ENCODE data around the gene FAM168A. TPM values are rescaled to one million over a fixed set of nuclear protein-coding genes. Genes with fewer than 3 reads are reported as not detected.

Gene FAM168A
- total RNA-seq, 2 donors from 2014 or later, result 16.6 to 23.4 TPM

DNA sequence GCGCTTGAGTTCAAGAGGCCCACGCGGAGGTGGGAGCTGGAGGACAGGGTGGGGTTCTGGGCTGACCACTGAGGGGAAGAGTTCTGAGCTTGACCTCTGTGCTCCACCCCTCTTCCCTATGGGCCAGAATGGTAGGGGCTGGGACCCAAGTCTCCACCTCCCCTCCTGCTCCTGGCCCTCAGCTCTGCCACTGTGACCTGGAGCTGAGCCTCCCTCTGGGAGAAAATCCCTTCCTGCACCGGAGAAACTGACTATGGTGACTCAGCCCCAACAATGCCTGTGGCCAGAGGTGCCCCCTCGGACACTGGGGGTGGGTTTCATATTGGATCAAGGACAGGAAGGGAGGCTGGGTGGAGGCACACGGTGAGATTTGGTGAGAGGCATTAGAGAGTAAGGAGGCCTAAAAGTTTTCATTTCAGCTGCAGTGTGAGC is 198.7 kb downstream of the FAM168A start:
- Mint-ChIP-seq H3K36me3 (peaks cover 0 to 7% of the 10 kb centered on the region in 2 donors), H3K9me3 (no peaks in the 10 kb centered on the region), H3K27ac (peak overlapping the region; percentile 82 to 84)
- no peak for DNase-seq (ENCODE audit: low spot score in 2 of 2)
- ATAC-seq, result peak in 1 of 2 donors; percentile 2

DNA sequence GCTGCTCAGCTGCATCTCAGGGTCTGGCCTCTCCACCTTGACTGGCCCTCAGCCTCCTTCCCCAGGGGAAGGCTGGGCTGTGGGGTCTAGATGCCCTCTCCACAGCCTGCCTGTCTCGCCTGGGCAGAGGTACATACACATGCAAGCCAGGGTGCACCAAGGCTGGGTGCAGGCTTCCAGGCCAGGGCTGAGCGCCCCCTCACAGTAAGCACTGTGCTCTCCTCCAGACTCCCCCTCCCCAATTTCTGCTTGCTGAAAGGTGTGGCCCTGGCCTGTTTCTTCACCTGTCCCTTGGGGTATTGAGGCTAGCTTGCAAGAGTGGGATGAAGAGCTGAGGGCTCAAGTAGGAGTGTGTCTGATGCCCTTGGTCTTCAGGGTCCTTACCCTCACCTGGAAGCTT is 199.2 kb downstream of the FAM168A start:
- ATAC-seq, result peak in 1 of 2 donors; percentile 13
- H3K27ac Mint-ChIP-seq, result peak overlapping the region in 1 of 2 donors; percentile 82
- H3K36me3 Mint-ChIP-seq, result peaks cover 0 to 7% of the 10 kb centered on the region in 2 donors
- H3K9me3 Mint-ChIP-seq, result no peaks in the 10 kb centered on the region
- no peak for DNase-seq (ENCODE audit: low spot score in 2 of 2)

DNA sequence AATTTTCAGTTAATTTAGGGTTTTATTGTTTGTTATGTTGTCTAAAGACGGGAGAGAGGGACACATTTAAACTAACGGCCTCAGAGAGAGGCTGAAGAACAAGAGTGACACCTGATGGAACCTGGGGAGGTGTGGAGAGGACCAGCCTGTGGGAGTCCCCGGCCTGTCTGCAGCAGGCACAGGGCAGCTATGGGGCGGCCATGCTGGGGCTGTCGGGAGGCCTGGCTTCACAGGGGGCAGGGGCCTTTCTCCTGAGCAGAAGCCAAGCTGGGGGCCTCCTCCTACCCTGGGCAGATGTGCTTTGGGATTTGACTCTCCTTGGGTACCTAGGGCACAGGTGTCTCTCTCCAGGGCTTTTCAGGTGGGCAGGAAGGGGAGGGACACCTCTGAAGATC is 199.8 kb downstream of the FAM168A start:
- Mint-ChIP-seq H3K27ac (peak overlapping the region; percentile 82 to 87), H3K9me3 (no peaks in the 10 kb centered on the region), H3K36me3 (peaks cover 0 to 7% of the 10 kb centered on the region in 2 donors)
- ATAC-seq (no peak), DNase-seq (ENCODE audit: low spot score in 2 of 2) (no peak)

DNA sequence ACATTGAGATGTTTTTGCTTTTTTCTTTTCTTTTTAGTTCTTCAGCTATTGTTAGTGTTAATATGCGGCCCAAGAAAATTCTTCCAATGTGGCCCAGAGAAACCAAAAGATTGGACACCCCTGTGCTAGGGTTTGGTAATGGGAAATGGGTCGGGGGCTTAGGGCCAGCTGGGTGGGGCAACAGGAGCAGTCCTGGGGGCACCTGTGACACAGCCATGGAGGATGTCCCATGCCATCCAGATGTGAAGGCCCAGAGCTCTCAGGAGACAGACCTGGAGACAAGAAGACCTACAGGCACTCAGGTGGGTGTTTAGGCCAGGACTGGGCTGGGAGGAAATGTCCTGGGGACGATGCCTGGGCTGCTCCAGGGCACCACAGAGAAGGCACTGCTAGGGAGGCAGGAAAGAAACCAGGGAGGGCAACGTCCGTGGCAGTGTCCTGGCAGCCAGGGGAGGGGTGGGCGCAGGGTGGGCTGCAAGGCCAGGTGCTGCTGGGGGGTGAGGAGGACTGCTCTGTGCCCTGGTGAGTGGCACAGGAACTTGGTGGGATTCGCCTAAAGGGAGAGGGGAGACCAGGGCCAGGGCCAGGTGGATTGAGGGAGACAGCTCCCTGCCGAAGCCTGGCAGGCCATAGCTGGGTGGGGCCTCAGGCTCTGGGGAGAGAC is 200.3 kb downstream of the FAM168A start:
- Mint-ChIP-seq H3K36me3 (peaks cover 0 to 7% of the 10 kb centered on the region in 2 donors), H3K9me3 (no peaks in the 10 kb centered on the region), H3K27ac (peak overlapping the region; percentile 82 to 87)
- DNase-seq (ENCODE audit: low spot score in 2 of 2) (no peak), ATAC-seq (no peak)

DNA sequence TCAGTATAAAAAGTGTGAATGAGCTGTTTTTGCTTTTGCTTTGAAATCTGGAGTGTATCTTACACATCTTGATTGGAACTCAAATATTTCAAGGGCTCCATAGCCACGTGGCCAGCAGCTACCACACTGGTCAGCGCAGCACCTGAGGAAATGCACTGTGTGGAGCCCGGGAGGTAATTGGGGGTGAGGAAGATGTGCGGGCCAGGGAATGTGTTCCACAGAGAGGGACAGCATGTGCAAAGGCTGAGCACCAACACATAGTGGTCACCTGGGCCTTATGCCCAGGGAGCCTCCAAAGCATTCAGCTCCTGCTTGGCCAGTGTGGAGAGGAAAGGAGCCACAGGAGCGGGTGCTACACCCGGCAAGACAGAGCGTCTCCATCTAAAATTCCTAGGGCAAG is 200.9 kb downstream of the FAM168A start:
- peak overlapping the region; percentile 82 to 92 for H3K27ac Mint-ChIP-seq
- ATAC-seq (no peak), DNase-seq (ENCODE audit: low spot score in 2 of 2) (no peak)
- H3K9me3 Mint-ChIP-seq, result no peaks in the 10 kb centered on the region
- peaks cover 0 to 7% of the 10 kb centered on the region in 2 donors for H3K36me3 Mint-ChIP-seq

DNA sequence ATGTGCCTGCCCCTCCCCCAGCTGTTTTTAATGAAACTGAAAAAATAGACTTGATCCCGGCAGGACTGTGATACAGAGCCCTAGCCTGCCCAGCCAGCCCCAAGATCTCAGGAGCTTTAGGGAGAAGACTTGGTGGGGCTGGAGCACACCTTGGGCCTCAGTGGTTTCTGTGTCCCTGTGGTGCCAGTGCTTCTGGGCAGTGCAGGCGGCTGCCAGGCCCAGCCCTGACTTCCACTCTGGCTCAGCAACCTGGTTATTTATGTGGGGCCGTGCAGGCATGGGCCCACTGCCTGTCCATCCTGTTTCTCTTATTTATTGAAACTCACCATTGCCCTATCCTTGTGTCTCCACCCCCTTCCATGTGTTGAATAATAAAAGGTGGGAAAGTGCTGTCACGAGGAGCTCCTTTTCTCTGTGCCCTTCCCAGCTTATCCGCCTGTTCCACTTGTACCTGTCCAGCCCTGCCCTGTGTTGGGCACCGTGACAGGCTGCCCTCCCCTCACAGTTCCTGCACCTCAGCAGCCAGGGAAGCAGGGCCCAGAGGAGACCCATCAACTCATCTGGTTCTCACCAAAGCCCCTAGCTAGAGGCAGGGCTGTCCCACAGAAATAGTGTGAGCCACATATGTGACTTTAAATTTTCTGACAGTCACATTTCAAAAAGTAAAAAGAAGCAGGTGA is 201.5 kb downstream of the FAM168A start:
- Mint-ChIP-seq H3K36me3 (peaks cover 0 to 7% of the 10 kb centered on the region in 2 donors), H3K27ac (peak overlapping the region in 1 of 2 donors; percentile 92), H3K9me3 (no peaks in the 10 kb centered on the region)
- DNase-seq (ENCODE audit: low spot score in 2 of 2), result no peak
- ATAC-seq, result no peak

DNA sequence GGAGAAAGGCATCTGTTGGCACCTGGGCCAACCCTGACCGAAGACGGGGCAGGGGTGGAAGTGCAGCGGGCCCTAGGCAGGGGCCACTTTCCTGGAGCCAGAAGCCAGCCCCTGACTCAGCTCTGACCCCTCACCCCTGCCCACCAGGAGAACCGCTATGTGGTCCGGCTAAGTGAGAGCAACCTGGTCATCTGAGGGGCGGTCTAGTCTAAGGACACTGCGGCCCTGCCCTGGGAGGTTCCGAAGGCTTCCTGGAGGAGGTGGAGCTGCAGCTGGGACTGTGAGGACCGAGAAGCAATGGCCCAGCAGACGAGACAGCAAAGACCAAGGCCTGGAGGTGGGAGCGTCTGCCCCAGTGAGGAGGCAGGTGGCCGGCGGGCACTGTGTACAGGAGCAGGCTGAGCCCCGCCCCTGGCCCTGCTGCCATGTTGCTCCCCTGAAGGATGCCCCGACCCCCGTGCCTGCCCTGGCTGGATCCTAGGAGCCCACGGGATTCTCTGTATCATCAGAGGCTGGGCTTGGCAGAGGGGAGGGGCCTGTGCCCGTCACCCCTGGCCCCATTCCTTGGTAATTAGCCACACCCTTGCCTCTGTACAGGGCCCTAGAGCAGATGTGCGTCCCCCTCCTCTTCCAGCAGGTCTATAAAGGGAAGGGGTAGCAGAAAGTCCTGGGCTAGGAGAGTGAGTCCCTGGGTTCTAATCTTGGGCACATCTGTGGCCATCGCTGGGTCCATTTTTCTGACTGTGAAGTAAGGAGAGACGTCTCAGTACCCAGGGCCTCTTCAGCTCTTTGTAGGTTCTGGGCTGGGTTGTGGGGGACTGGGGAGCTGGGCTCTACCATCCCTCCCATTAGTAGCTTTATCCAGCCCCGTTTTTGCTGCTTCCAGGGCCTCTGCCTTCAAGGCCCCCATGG is 202.4 kb downstream of the FAM168A start:
- DNase-seq (ENCODE audit: low spot score in 2 of 2), result no peak
- Mint-ChIP-seq H3K27ac (peak overlapping the region in 1 of 2 donors; percentile 55), H3K36me3 (peaks cover 0 to 7% of the 10 kb centered on the region in 2 donors), H3K9me3 (no peaks in the 10 kb centered on the region)
- no peak for ATAC-seq

DNA sequence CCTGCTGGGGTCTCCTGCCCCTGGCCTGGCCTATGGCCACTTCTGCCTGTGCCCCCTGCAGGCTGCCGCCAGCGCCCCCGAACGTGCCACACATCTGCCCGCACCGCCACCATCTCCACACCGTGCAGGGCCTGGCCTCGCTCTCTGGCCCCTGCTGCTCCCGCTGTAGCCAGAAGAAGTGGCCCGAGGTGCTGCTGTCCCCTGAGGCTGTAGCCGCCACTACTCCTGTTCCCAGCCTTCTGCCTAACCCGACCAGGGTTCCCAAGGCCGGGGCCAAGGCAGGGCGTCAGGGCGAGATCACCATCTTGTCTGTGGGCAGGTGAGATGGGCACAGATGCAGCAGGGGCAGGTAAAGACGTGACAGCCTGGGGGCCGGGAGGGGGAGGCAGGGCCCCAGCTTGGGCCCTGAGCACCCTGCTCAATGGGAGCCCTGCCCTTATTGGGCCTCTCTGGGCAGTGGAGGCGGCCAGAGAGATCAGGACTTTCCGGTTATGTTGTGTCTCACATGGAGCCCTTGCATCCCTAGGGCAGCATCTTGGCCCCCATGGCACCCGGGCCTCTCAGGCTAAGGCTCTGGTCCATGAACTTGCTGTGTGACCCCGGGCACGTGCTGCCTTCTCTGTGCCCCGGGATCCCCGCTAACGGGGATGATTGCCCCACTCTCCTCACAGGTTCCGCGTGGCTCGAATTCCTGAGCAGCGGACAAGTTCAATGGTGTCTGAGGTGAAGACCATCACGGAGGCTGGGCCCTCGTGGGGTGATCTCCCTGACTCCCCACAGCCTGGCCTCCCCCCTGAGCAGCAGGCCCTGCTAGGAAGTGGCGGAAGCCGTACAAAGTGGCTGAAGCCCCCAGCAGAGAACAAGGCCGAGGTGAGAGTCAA is 203.3 kb downstream of the FAM168A start:
- Mint-ChIP-seq H3K9me3 (no peaks in the 10 kb centered on the region), H3K27ac (peak overlapping the region in 1 of 2 donors; percentile 55), H3K36me3 (peaks cover 0 to 7% of the 10 kb centered on the region in 2 donors)
- ATAC-seq, result no peak
- DNase-seq (ENCODE audit: low spot score in 2 of 2), result no peak

DNA sequence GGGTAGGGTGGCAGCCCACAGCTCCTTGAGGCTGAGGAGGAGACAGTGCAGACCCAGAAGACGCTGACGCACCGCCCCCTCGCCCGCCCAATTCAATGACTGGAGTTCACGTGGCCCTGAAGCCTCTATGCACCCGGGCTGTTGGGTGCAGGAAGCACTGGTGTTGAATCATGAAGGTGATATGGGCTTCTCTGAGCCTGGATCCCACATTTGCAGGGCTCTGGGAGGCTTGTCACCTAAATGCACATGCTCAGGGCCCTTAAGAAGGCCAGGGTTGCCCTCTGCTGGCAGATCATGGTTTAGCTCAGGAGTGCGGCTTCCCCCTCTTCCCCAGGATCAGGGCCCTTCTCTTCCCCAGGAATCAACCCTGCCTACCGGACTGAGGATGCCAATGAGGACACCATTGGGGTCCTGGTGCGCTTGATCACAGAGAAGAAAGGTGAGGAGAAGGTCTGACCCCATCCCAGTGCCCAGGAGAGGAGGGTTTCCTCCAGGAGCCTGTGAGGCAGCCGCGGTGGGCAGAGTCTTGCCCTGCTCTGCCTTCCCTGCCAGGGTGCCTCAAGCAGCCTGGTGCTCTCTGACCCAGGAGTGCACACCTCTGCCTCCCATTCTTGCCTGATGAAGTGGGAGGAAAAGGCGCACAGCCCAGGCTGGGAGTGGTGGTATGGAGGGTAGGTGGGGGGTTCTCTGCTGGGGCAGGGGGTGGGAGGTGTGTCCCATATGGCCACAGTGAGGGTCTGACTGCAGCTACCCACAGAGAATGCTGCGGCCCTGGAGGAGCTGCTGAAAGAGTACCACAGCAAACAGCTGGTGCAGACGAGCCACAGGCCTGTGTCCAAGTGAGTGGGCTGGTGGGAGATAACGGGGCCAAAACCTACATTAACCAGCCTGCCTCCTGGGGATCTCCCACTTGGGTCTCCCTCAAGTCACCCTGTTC is 204.2 kb downstream of the FAM168A start:
- DNase-seq (ENCODE audit: low spot score in 2 of 2), result peak in 1 of 2 donors; percentile 64

DNA sequence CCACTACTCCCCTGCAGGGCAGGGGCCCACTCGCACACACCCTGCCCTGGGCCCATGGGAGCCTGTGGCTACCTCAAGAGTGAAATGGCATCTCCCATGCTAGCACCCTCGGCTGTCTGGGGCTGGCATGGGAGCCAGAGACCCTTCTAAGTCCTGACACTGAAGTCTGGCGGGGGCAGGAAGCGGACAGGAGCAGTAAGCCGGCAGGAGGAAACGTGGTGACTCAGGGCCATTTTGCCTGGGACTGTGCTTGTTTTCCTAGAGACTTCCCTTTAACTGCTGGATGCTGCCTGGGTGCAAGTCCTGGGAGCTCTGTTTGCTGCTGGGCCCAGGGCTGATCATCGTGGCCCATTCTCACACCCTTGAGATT is 204.9 kb downstream of the FAM168A start:
- no peaks in the 10 kb centered on the region for H3K9me3 Mint-ChIP-seq
- peak overlapping the region; percentile 22 to 55 for H3K27ac Mint-ChIP-seq
- ATAC-seq (peak in 1 of 2 donors; percentile 2), DNase-seq (ENCODE audit: low spot score in 2 of 2) (no peak)
- H3K36me3 Mint-ChIP-seq, result peaks cover 0 to 7% of the 10 kb centered on the region in 2 donors

More for the DNA sequence above, 204.2 kb downstream of the FAM168A start:
- peak overlapping the region; percentile 22 to 55 for H3K27ac Mint-ChIP-seq
- H3K36me3 Mint-ChIP-seq, result peaks cover 0 to 7% of the 10 kb centered on the region in 2 donors
- peak; percentile 60 to 66 for ATAC-seq
- no peaks in the 10 kb centered on the region for H3K9me3 Mint-ChIP-seq

DNA sequence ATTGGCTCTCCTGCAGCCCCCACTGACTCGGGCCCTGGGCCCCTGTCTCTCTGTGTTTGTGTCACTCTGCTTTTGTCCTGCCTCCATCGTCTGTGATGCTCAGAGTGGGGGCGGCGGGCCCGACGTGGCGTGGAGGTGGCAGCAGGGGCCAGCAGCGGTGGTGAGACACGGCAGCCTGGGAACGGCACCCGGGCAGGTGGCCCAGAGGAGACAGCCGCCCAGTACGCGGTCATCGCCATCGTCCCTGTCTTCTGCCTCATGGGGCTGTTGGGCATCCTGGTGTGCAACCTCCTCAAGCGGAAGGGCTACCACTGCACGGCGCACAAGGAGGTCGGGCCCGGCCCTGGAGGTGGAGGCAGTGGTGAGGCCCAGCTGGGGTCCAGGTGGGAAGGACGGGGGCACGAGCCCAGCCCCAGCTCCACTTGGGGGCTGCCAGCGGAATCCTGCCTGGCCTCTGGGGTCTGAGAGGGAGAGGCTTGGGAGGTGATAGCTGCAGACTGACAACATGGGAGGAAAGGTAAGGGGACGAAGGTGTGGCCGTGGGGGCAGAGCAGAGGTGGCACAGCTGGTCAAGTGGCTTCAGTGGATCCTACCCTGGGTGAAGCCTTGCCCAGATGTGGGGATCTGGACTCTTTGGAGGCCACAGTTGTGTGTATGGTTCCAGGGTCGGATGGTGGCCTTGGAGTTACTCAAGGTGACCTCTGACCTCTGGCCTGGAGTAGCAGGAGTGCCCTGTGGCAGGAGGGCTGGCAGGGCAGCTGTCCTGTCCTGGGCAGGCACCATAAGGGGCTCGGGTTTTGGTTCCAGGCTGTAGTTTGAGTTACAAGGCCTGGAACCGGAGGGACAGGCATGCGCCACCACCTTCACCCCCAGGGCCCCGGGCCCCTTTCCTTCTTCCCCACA is 205.6 kb downstream of the FAM168A start:
- Mint-ChIP-seq H3K36me3 (peaks cover 0 to 7% of the 10 kb centered on the region in 2 donors), H3K9me3 (no peaks in the 10 kb centered on the region), H3K27ac (peak overlapping the region in 1 of 2 donors; percentile 10)
- DNase-seq (ENCODE audit: low spot score in 2 of 2) (no peak), ATAC-seq (no peak)

DNA sequence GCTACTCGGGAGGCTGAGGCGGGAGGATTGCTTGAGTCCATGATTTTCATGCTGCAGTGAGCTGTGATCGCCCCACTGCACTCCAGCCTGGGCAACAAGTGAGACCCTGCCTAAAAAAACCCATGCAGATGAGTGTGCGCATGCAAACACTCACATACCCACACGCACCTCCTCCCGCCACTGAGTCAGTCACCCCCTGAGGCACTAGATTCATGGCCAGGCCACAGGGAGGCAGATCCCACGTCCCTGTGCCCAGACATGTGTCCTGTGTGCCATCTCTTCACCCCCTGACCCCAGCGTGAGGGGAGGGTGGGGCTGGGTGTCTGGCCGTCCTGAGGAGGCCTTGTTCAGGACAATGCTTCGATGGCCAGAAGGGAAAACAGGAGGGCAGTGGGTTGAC is 206.2 kb downstream of the FAM168A start:
- ATAC-seq (no peak), DNase-seq (ENCODE audit: low spot score in 2 of 2) (no peak)
- Mint-ChIP-seq H3K9me3 (no peaks in the 10 kb centered on the region), H3K27ac (no peak overlapping the region), H3K36me3 (no peaks in the 10 kb centered on the region)

DNA sequence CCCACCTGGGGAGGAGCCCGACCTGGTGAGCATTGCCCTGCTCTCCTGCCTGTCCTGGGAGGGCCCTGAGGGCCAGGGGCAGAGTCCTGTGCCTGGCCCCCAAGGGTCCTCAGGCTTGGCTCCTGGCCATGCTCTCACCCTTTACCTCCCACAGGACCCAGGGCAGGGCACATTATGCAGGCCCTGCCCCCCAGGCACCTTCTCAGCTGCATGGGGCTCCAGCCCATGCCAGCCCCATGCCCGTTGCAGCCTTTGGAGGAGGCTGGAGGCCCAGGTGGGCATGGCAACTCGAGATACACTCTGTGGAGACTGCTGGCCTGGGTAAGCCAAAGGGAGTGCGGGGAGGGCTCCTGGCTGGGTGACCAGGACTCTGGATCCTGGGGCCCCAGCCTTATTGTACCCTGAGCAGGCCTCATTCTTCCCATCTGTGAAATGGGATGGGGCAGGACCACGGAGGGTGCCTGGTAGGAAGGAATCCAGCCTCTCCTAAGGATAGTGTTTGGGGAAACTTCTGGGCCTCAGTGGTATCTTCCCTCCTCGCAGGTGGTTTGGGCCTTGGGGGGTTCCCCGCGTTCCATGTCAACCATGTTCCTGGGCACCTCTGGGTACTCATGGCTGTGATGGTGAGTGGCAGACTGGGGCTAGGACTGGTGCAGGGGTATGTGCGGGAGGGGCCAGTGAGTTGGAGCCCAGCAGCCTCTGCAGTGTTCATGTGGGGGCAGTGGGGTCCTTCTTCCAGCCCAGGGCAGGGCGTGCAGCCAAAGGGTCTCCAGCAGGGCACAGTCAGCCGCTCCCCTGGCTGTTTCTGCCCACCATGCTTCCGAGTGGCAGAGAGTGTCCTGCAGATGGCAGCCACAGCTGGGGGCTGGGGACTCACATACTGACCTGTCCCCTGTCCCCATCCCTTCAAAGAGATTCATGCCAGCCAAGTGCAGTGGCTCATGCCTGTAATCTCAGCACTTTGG is 207.0 kb downstream of the FAM168A start:
- DNase-seq (ENCODE audit: low spot score in 2 of 2) (no peak), ATAC-seq (no peak)
- Mint-ChIP-seq H3K9me3 (no peaks in the 10 kb centered on the region), H3K36me3 (no peaks in the 10 kb centered on the region), H3K27ac (no peak overlapping the region)

All from activated naive CD4-positive, alpha-beta T cell treated with anti-CD3 and anti-CD28 coated beads, Interleukin-2, amount 50 U/mL, for 72 hours (primary cell).